Measurements from ENCODE around the gene MACO1. TPM values are rescaled to one million over a fixed set of nuclear protein-coding genes. Genes with fewer than 3 reads are reported as not detected.

MACO1 gene
- total and polyA plus RNA-seq, 10 of the 15 experiments (the other 5 are each of a cell fraction or from before 2014, with no cell fraction given), result 3.2 to 19.8 (median 10.3) TPM

DNA sequence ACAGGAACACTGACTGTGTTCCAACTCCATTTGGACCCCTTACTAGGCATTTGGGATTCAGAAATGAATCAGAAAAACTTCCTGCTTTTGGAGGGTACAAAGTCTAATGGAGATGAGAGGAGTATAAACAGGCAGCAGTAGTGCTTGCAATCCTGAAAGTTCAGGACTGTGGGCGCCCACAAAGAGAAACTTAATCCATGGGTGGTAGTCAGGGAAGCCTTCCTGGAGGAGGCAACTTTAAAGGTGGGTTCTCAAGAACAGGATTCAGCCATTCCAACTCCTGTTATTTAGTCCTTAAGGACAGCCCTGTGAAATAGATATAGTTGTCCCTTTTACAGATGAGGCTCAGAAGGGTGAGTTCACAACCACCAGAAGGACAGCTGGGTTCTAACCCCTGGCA lies 110.7 kb downstream of the MACO1 start:
- in situ Hi-C loops (cut with MboI) (no loop called here), intact Hi-C loops (cut with micrococcal nuclease; ENCODE audit: unreplicated experiment) (no loop called here)
- CTCF ChIA-PET, result no interaction called here
- DNase-seq (ENCODE audit: low read depth, low spot score), result no peak
- Histone ChIP-seq H4K20me1 (ENCODE audit: control insufficient read depth, insufficient read depth) (no peaks in the 10 kb centered on the region), H3K9ac (ENCODE audit: control insufficient read depth, insufficient read depth, low read length) (no peak overlapping the region), H3K79me2 (ENCODE audit: control insufficient read depth, insufficient read depth, low read length) (peaks cover 13% of the 10 kb centered on the region), H3K4me1 (ENCODE audit: control insufficient read depth, insufficient read depth, low read length) (peaks cover 18% of the 10 kb centered on the region), H3K27ac (ENCODE audit: control insufficient read depth, insufficient read depth) (no peak overlapping the region), H2AFZ (ENCODE audit: control insufficient read depth, low read depth, low read length) (no peak overlapping the region), H3K4me2 (ENCODE audit: control insufficient read depth, insufficient read depth) (no peak overlapping the region), H3K36me3 (ENCODE audit: control insufficient read depth in 2 of 2, insufficient read depth in 2 of 2, low read length in 1 of 2) (no peaks in the 10 kb centered on the region), H3K27me3 (replicated peaks in 1 of 2; ENCODE audit: control insufficient read depth in 2 of 2, insufficient read depth in 2 of 2, low read length in 1 of 2) (peaks cover 0 to 2% of the 10 kb centered on the region in 2 experiments; a peak in 1 of 4 replicates), H3K4me3 (no peak overlapping the region), H3K9me3 (replicated peaks; ENCODE audit: control insufficient read depth, insufficient read depth, low read length) (no peaks in the 10 kb centered on the region)
- ATAC-seq, result no peak
- 17% methylated on average over 1 of the region's 1 CpG for WGBS (ENCODE audit: insufficient coverage, insufficient replicate concordance, low lambda C conversion rate, missing lambda C conversion rate)
- POLR2A ChIA-PET, result interaction anchor here (0.6 kb wide), 1 partner anchor 412 kb away, joined by 5 read pairs; no protein-coding TSS in a partner anchor
- BruUV-seq (replicated peaks), result no TSS peak
- no peak for FAIRE-seq
- SMC1A ChIA-PET (ENCODE audit: uncharacterized antibody, unreplicated experiment), result no interaction called here
- TF ChIP-seq, protein P1, sequence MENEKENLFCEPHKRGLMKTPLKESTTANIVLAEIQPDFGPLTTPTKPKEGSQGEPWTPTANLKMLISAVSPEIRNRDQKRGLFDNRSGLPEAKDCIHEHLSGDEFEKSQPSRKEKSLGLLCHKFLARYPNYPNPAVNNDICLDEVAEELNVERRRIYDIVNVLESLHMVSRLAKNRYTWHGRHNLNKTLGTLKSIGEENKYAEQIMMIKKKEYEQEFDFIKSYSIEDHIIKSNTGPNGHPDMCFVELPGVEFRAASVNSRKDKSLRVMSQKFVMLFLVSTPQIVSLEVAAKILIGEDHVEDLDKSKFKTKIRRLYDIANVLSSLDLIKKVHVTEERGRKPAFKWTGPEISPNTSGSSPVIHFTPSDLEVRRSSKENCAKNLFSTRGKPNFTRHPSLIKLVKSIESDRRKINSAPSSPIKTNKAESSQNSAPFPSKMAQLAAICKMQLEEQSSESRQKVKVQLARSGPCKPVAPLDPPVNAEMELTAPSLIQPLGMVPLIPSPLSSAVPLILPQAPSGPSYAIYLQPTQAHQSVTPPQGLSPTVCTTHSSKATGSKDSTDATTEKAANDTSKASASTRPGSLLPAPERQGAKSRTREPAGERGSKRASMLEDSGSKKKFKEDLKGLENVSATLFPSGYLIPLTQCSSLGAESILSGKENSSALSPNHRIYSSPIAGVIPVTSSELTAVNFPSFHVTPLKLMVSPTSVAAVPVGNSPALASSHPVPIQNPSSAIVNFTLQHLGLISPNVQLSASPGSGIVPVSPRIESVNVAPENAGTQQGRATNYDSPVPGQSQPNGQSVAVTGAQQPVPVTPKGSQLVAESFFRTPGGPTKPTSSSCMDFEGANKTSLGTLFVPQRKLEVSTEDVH (IDR thresholded peaks at IDR 0.05; ENCODE audit: low read depth, partially characterized antibody), result no peak
- TF ChIP-seq KDM1A (IDR thresholded peaks at IDR 0.05; ENCODE audit: borderline replicate concordance), result no peak
- TF ChIP-seq, protein P2, sequence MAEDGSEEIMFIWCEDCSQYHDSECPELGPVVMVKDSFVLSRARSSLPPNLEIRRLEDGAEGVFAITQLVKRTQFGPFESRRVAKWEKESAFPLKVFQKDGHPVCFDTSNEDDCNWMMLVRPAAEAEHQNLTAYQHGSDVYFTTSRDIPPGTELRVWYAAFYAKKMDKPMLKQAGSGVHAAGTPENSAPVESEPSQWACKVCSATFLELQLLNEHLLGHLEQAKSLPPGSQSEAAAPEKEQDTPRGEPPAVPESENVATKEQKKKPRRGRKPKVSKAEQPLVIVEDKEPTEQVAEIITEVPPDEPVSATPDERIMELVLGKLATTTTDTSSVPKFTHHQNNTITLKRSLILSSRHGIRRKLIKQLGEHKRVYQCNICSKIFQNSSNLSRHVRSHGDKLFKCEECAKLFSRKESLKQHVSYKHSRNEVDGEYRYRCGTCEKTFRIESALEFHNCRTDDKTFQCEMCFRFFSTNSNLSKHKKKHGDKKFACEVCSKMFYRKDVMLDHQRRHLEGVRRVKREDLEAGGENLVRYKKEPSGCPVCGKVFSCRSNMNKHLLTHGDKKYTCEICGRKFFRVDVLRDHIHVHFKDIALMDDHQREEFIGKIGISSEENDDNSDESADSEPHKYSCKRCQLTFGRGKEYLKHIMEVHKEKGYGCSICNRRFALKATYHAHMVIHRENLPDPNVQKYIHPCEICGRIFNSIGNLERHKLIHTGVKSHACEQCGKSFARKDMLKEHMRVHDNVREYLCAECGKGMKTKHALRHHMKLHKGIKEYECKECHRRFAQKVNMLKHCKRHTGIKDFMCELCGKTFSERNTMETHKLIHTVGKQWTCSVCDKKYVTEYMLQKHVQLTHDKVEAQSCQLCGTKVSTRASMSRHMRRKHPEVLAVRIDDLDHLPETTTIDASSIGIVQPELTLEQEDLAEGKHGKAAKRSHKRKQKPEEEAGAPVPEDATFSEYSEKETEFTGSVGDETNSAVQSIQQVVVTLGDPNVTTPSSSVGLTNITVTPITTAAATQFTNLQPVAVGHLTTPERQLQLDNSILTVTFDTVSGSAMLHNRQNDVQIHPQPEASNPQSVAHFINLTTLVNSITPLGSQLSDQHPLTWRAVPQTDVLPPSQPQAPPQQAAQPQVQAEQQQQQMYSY (CRISPR knock-in tag; IDR thresholded peaks at IDR 0.05), result no peak
- TF ChIP-seq HDAC2 (IDR thresholded peaks at IDR 0.05), result no peak
- no peak for TF ChIP-seq SUPT20H (IDR thresholded peaks at IDR 0.05; ENCODE audit: borderline replicate concordance, control insufficient read depth, low read depth, low read length)
- TF ChIP-seq SRF (IDR thresholded peaks at IDR 0.05; ENCODE audit: low read depth in 2 of 2, low read length in 2 of 2), result no peak
- TF ChIP-seq, protein P3, sequence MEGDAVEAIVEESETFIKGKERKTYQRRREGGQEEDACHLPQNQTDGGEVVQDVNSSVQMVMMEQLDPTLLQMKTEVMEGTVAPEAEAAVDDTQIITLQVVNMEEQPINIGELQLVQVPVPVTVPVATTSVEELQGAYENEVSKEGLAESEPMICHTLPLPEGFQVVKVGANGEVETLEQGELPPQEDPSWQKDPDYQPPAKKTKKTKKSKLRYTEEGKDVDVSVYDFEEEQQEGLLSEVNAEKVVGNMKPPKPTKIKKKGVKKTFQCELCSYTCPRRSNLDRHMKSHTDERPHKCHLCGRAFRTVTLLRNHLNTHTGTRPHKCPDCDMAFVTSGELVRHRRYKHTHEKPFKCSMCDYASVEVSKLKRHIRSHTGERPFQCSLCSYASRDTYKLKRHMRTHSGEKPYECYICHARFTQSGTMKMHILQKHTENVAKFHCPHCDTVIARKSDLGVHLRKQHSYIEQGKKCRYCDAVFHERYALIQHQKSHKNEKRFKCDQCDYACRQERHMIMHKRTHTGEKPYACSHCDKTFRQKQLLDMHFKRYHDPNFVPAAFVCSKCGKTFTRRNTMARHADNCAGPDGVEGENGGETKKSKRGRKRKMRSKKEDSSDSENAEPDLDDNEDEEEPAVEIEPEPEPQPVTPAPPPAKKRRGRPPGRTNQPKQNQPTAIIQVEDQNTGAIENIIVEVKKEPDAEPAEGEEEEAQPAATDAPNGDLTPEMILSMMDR (IDR thresholded peaks at IDR 0.05 in 2 of 3, conservative IDR thresholded peaks at IDR 0.05 in 1 of 3; ENCODE audit: control insufficient read depth in 2 of 3, extremely low read depth in 1 of 3, insufficient read depth in 1 of 3, low read depth in 3 of 3, low read length in 3 of 3), result no peak
- no peak for TF ChIP-seq MTA3 (IDR thresholded peaks at IDR 0.05; ENCODE audit: borderline replicate concordance, low read length)
- TF ChIP-seq, protein P4, sequence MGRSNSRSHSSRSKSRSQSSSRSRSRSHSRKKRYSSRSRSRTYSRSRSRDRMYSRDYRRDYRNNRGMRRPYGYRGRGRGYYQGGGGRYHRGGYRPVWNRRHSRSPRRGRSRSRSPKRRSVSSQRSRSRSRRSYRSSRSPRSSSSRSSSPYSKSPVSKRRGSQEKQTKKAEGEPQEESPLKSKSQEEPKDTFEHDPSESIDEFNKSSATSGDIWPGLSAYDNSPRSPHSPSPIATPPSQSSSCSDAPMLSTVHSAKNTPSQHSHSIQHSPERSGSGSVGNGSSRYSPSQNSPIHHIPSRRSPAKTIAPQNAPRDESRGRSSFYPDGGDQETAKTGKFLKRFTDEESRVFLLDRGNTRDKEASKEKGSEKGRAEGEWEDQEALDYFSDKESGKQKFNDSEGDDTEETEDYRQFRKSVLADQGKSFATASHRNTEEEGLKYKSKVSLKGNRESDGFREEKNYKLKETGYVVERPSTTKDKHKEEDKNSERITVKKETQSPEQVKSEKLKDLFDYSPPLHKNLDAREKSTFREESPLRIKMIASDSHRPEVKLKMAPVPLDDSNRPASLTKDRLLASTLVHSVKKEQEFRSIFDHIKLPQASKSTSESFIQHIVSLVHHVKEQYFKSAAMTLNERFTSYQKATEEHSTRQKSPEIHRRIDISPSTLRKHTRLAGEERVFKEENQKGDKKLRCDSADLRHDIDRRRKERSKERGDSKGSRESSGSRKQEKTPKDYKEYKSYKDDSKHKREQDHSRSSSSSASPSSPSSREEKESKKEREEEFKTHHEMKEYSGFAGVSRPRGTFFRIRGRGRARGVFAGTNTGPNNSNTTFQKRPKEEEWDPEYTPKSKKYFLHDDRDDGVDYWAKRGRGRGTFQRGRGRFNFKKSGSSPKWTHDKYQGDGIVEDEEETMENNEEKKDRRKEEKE (IDR thresholded peaks at IDR 0.05), result no peak
- RAD21 ChIA-PET (ENCODE audit: unreplicated experiment), result no interaction called here
